HG03575 (cell line): Measurements from ENCODE around the gene WDFY3.

ENCODE experiments used
- ATAC-seq: cut with Tn5 transposase; IDR thresholded peaks from one replicate; pipeline ENCODE4 v1.9.1; 2021; ENCODE audit not compliant: unreplicated experiment, insufficient number of reproducible peaks, low FRiP score; ENCODE audit errors: extremely low read depth

Gene WDFY3

GRCh38 chr4:84915396-84915780 is 51.1 kb downstream of the WDFY3 start:
- ATAC-seq = no peak

- no peak for ATAC-seq
Measured at GRCh38 chr4:84914686-84915395, 51.6 kb downstream of the WDFY3 start.

- no peak for ATAC-seq
Measured at GRCh38 chr4:84913176-84913575, 53.3 kb downstream of the WDFY3 start.

- no peak for ATAC-seq
Measured at GRCh38 chr4:84912741-84913140, 53.7 kb downstream of the WDFY3 start.

- no peak for ATAC-seq
Measured at GRCh38 chr4:84908876-84909275, 57.6 kb downstream of the WDFY3 start.

- no peak for ATAC-seq
Measured at GRCh38 chr4:84907145-84907544, 59.3 kb downstream of the WDFY3 start.

- no peak for ATAC-seq
Measured at GRCh38 chr4:84905646-84906045, 60.8 kb downstream of the WDFY3 start.

GRCh38 chr4:84901740-84902281 is 64.7 kb downstream of the WDFY3 start:
- ATAC-seq = no peak

GRCh38 chr4:84901173-84901572 is 65.3 kb downstream of the WDFY3 start:
- no peak for ATAC-seq

- no peak for ATAC-seq
Measured at GRCh38 chr4:84899616-84900015, 66.9 kb downstream of the WDFY3 start.

- ATAC-seq = no peak
Measured at GRCh38 chr4:84897516-84897915, 69.0 kb downstream of the WDFY3 start.

- ATAC-seq = no peak
Measured at GRCh38 chr4:84895283-84895682, 71.2 kb downstream of the WDFY3 start.

GRCh38 chr4:84894621-84895020 is 71.9 kb downstream of the WDFY3 start:
- no peak for ATAC-seq

GRCh38 chr4:84892950-84893349 is 73.5 kb downstream of the WDFY3 start:
- ATAC-seq = no peak

GRCh38 chr4:84887824-84888223 is 78.7 kb downstream of the WDFY3 start:
- no peak for ATAC-seq

GRCh38 chr4:84879651-84880200 is 86.8 kb downstream of the WDFY3 start:
- no peak for ATAC-seq

- no peak for ATAC-seq
Measured at GRCh38 chr4:84878546-84878945, 87.9 kb downstream of the WDFY3 start.

- ATAC-seq = no peak
Measured at GRCh38 chr4:84878090-84878489, 88.4 kb downstream of the WDFY3 start.

- no peak for ATAC-seq
Measured at GRCh38 chr4:84877051-84877833, 89.2 kb downstream of the WDFY3 start.
